Natural killer cell treated with Interleukin-12 subunit alpha and Interleukin-12 subunit beta and Interleukin-15 and Interleukin-18, amount 100 ng/mL, for 72 hours (primary cell): ENCODE data around the gene LRP5. TPM values are rescaled to one million over a fixed set of nuclear protein-coding genes. Genes with fewer than 3 reads are reported as not detected.

Experiments
- ATAC-seq, 2 donors: fragments of 150-1000 bp; cut with Tn5 transposase in 1 of 2; sonication (Bioruptor Pico), chemical (Tn5 transposase) in 1 of 2; 2 replicates each; pipeline ENCODE4 v1.10.0; 2021
- DNase-seq: peaks from one replicate; pipeline ENCODE4 v3.0.0; 2022; ENCODE audit warnings: low spot score
- H3K27ac Mint-ChIP-seq, 2 donors: 1 replicate in 1 of 2; 2 replicates in 1 of 2; pipeline ENCODE4 v1.8.0; 2022; ENCODE audit warnings: mixed read lengths in 2 of 2, mild to moderate bottlenecking in 1 of 2, moderate library complexity in 1 of 2
- H3K27me3 Mint-ChIP-seq, 2 donors: 1 replicate in 1 of 2; 2 replicates in 1 of 2; pipeline ENCODE4 v1.8.0; 2022; ENCODE audit warnings: mixed read lengths in 2 of 2
- H3K36me3 Mint-ChIP-seq: one replicate; pipeline ENCODE4 v1.8.0; 2022; ENCODE audit warnings: mixed read lengths
- H3K4me1 Mint-ChIP-seq, 2 donors: 1 replicate in 1 of 2; 2 replicates in 1 of 2; pipeline ENCODE4 v1.8.0; 2022; ENCODE audit warnings: low read depth in 2 of 2, mixed read lengths in 2 of 2, mild to moderate bottlenecking in 1 of 2
- H3K4me3 Mint-ChIP-seq: one replicate; pipeline ENCODE4 v1.8.0; 2022; ENCODE audit warnings: mixed read lengths
- H3K9me3 Mint-ChIP-seq: 2 replicates; pipeline ENCODE4 v1.8.0; 2022; ENCODE audit warnings: mixed read lengths
- total RNA-seq, 2 donors: library from RNA; stranded (reverse); gene quantifications; one replicate each; pipeline ENCODE4 v1.2.3, GENCODE V29; 2022

LRP5 gene
- total RNA-seq, 2 donors from 2014 or later, result 0.93 to 2.1 TPM

DNA sequence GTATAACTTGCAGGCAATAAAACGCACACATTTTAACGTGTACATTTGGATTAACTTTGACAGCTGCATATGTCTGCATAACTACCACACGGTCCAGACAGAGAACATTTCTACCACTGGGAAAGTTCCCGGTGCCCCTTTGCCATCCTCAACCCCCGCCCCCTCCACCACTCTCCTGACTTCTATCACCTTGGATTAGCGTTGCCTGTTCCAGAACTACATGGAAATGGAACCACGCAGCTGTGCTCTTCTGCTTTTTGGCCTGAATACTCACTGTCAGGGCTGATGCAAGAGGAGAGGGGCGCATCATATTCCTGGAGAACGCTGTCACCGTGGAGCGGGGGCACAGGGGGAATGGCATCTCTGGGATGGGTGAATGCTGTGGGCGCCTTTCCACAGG is 62.1 kb downstream of the LRP5 start:
- Mint-ChIP-seq H3K4me1 (no peaks in the 10 kb centered on the region), H3K27ac (no peak overlapping the region), H3K9me3 (no peaks in the 10 kb centered on the region), H3K4me3 (no peak overlapping the region), H3K36me3 (no peaks in the 10 kb centered on the region), H3K27me3 (peaks cover 4 to 15% of the 10 kb centered on the region in 2 donors)
- no peak for DNase-seq
- no peak for ATAC-seq

- peaks cover 2 to 4% of the 10 kb centered on the region in 2 donors for H3K4me1 Mint-ChIP-seq
- DNase-seq, result no peak
- no peaks in the 10 kb centered on the region for H3K36me3 Mint-ChIP-seq
- H3K4me3 Mint-ChIP-seq, result no peak overlapping the region
- no peaks in the 10 kb centered on the region for H3K9me3 Mint-ChIP-seq
- ATAC-seq, result no peak
- no peak overlapping the region for H3K27ac Mint-ChIP-seq
- H3K27me3 Mint-ChIP-seq, result peaks cover 12 to 22% of the 10 kb centered on the region in 2 donors
Observed at GRCh38 chr11:68375337-68375736, 62.9 kb downstream of the LRP5 start.

GRCh38 chr11:68375766-68376165 is 63.4 kb downstream of the LRP5 start:
- Mint-ChIP-seq H3K36me3 (no peaks in the 10 kb centered on the region), H3K4me1 (peaks cover 6% of the 10 kb centered on the region in 2 donors), H3K27me3 (peaks cover 17 to 23% of the 10 kb centered on the region in 2 donors), H3K9me3 (no peaks in the 10 kb centered on the region), H3K27ac (no peak overlapping the region), H3K4me3 (no peak overlapping the region)
- DNase-seq (no peak), ATAC-seq (no peak)

- Mint-ChIP-seq H3K27me3 (peaks cover 19 to 23% of the 10 kb centered on the region in 2 donors), H3K4me3 (no peak overlapping the region), H3K9me3 (no peaks in the 10 kb centered on the region), H3K36me3 (no peaks in the 10 kb centered on the region), H3K27ac (no peak overlapping the region), H3K4me1 (peaks cover 8 to 11% of the 10 kb centered on the region in 2 donors)
- ATAC-seq (no peak), DNase-seq (no peak)
Observed at GRCh38 chr11:68377389-68377795, 65.0 kb downstream of the LRP5 start.

DNA sequence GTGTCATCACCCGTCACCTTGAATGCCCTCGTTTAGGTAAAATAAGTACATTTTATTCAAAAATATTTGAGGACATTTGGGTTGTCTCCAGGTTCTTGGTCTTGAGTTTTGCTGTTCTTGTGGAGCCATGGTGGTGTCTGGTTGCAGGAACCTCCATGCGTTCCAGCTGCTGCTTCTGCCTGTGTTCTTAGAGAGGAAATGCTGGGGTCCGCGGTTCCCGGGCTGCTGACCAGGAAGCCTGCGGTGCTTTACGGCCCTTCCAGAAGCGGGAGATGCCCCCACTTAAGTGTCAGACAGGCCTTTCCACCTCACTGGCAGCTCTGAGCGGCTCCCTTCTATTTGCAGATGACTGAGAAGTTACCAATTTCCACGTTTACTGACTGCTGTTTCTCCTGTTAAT is 66.8 kb downstream of the LRP5 start:
- no peak for DNase-seq
- Mint-ChIP-seq H3K27me3 (peaks cover 17 to 19% of the 10 kb centered on the region in 2 donors), H3K36me3 (no peaks in the 10 kb centered on the region), H3K27ac (no peak overlapping the region), H3K4me1 (peaks cover 8 to 11% of the 10 kb centered on the region in 2 donors), H3K4me3 (no peak overlapping the region), H3K9me3 (no peaks in the 10 kb centered on the region)
- no peak for ATAC-seq

GRCh38 chr11:68380786-68381622 is 68.6 kb downstream of the LRP5 start:
- Mint-ChIP-seq H3K36me3 (no peaks in the 10 kb centered on the region), H3K27me3 (peaks cover 8 to 19% of the 10 kb centered on the region in 2 donors), H3K9me3 (no peaks in the 10 kb centered on the region), H3K4me3 (peak overlapping the region; percentile 6), H3K4me1 (peaks cover 8 to 11% of the 10 kb centered on the region in 2 donors), H3K27ac (no peak overlapping the region)
- DNase-seq (no peak), ATAC-seq (no peak)

DNA sequence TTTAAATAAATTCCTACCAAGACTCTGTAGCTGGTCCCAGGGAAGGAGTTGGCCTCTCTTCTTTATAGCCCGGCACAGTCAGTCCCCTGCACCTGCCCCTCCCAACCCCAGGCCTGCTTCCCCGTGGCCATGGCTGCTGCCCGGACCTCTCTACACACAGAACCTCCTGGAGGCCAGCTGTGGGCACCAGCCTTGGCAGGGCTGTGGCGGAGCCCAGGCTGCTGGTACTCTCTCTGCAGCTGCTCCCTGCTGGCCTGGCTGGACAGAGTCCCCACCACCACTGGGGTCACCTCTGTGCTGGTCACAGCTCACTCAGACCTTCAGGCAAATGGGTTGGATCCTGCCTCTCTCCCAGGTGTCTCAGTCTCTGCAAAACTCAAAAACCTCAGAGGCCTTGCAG is 69.3 kb downstream of the LRP5 start:
- DNase-seq (no peak), ATAC-seq (peak in 1 of 2 donors; percentile 24)
- no peak overlapping the region for H3K4me3 Mint-ChIP-seq
- H3K27ac Mint-ChIP-seq, result no peak overlapping the region
- peaks cover 8 to 19% of the 10 kb centered on the region in 2 donors for H3K27me3 Mint-ChIP-seq
- no peaks in the 10 kb centered on the region for H3K36me3 Mint-ChIP-seq
- H3K4me1 Mint-ChIP-seq, result peaks cover 8 to 11% of the 10 kb centered on the region in 2 donors
- H3K9me3 Mint-ChIP-seq, result no peaks in the 10 kb centered on the region

GRCh38 chr11:68382358-68382998 is 70.1 kb downstream of the LRP5 start:
- ATAC-seq (no peak), DNase-seq (no peak)
- Mint-ChIP-seq H3K4me3 (no peak overlapping the region), H3K9me3 (no peaks in the 10 kb centered on the region), H3K27ac (no peak overlapping the region), H3K36me3 (no peaks in the 10 kb centered on the region), H3K4me1 (peaks cover 8 to 11% of the 10 kb centered on the region in 2 donors), H3K27me3 (peaks cover 8 to 19% of the 10 kb centered on the region in 2 donors)

DNA sequence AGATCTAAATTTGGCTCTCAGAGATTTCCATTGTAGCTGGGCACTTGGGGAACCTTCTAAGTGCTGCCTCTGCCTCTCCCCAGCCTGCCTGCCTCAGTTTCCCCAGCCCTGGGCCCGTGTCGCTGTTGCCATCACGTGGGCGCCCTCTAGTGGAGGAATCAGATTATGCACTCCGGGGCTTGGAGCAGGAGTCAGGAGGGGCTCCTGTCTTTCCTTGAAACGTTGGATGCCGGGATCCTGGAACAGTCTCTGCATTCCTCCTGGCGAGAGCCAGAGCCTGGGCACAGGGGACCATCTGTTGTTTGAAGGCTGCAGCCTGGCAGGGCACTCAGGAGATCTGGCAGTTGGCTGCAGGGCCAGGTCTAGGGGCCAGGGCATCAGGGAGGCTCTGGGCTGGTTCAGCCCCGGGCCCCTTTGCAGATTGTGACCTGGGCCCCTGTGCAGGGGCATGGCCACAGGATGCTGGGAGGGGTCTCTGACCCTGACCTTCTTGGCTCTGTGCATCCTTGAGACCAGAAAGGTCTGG is 71.6 kb downstream of the LRP5 start:
- Mint-ChIP-seq H3K36me3 (no peaks in the 10 kb centered on the region), H3K9me3 (no peaks in the 10 kb centered on the region), H3K27ac (no peak overlapping the region), H3K27me3 (peaks cover 8 to 19% of the 10 kb centered on the region in 2 donors), H3K4me3 (no peak overlapping the region), H3K4me1 (peaks cover 8 to 11% of the 10 kb centered on the region in 2 donors)
- DNase-seq (no peak), ATAC-seq (peak in 1 of 2 donors; percentile 63)

DNA sequence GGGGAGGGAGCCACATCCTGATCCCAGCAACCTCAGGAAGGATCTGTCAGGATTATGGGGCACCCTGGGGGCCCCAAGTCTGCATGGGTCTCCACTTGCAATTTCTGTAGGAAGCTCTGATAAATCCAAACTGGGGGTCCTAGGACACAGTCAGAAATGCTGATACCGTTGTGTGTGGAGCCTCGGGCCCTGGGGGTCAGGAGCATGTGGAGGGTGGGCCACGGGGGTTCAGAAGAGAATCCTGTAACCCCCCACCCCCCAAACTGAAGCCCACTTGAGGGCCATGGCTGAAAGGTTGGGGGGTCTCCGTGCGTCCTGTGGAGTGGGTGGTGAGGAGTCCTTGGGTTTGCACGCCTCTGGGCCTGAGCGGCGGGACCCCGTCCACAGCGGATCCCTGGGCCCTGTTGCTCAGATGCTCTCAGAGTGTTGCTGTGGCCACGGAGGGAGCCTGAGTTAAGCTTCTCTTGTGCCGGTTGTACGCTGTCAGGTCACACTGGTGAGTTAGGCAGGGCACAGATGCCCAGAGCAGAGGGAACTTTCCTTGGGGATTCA is 72.2 kb downstream of the LRP5 start:
- Mint-ChIP-seq H3K27me3 (peaks cover 8 to 14% of the 10 kb centered on the region in 2 donors), H3K9me3 (no peaks in the 10 kb centered on the region), H3K36me3 (no peaks in the 10 kb centered on the region), H3K4me1 (peaks cover 8 to 11% of the 10 kb centered on the region in 2 donors), H3K27ac (no peak overlapping the region), H3K4me3 (no peak overlapping the region)
- ATAC-seq (no peak), DNase-seq (no peak)

GRCh38 chr11:68385128-68385527 is 72.7 kb downstream of the LRP5 start:
- no peak for ATAC-seq
- Mint-ChIP-seq H3K4me1 (peaks cover 8 to 9% of the 10 kb centered on the region in 2 donors), H3K4me3 (no peak overlapping the region), H3K27ac (no peak overlapping the region), H3K27me3 (peaks cover 3 to 9% of the 10 kb centered on the region in 2 donors), H3K36me3 (no peaks in the 10 kb centered on the region), H3K9me3 (no peaks in the 10 kb centered on the region)
- DNase-seq, result no peak

DNA sequence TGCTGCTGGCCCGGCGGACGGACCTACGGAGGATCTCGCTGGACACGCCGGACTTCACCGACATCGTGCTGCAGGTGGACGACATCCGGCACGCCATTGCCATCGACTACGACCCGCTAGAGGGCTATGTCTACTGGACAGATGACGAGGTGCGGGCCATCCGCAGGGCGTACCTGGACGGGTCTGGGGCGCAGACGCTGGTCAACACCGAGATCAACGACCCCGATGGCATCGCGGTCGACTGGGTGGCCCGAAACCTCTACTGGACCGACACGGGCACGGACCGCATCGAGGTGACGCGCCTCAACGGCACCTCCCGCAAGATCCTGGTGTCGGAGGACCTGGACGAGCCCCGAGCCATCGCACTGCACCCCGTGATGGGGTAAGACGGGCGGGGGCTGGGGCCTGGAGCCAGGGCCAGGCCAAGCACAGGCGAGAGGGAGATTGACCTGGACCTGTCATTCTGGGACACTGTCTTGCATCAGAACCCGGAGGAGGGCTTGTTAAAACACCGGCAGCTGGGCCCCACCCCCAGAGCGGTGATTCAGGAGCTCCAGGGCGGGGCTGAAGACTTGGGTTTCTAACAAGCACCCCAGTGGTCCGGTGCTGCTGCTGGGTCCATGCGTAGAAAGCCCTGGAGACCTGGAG is 74.1 kb downstream of the LRP5 start:
- Mint-ChIP-seq H3K27me3 (no peaks in the 10 kb centered on the region), H3K4me3 (no peak overlapping the region), H3K27ac (no peak overlapping the region), H3K36me3 (no peaks in the 10 kb centered on the region), H3K9me3 (no peaks in the 10 kb centered on the region), H3K4me1 (no peaks in the 10 kb centered on the region)
- DNase-seq (no peak), ATAC-seq (no peak)

DNA sequence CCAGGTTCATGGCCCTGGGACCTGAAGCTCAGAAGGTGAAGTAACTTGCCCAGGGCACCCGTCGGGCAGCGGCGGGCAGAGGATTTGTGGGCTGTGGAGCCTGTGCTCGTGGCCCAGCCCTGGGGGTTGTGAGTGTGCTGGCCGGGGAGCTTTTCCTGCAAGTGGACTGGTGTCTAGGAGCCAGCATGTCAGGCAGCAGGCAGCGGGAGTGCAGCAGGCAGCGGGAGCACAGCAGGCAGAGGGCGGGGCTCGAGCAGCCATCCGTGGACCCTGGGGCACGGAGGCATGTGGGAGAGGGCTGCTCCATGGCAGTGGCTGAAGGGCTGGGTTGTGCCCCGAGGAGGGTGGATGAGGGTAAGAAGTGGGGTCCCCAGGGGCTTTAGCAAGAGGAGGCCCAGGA is 75.4 kb downstream of the LRP5 start:
- H3K9me3 Mint-ChIP-seq, result no peaks in the 10 kb centered on the region

More for the DNA sequence above, 75.4 kb downstream of the LRP5 start:
- ATAC-seq, result no peak
- Mint-ChIP-seq H3K27me3 (no peaks in the 10 kb centered on the region), H3K27ac (no peak overlapping the region), H3K36me3 (no peaks in the 10 kb centered on the region), H3K4me1 (no peaks in the 10 kb centered on the region), H3K4me3 (no peak overlapping the region)
- DNase-seq, result no peak
